ENCODE measurements around the gene FAM161A.

GRCh38 chr2:61862085-61862484 lies 8.2 kb upstream of the FAM161A start:
- TF ChIP-seq POLR2A (IDR thresholded peaks at IDR 0.05) (no peak), CTCF (IDR thresholded peaks at IDR 0.05) (no peak)

Data from lower leg skin (tissue), 3 donors.